Activated T-cell treated with anti-CD3 and anti-CD28 coated beads, Interleukin-2, amount 50 U/mL, for 72 hours (primary cell): ENCODE data around the gene TBC1D14. TPM values are rescaled to one million over a fixed set of nuclear protein-coding genes. Genes with fewer than 3 reads are reported as not detected.
"Not testable (repeated sequence)": the region's sequence is repeated elsewhere in the genome, so short reads cannot be mapped to it uniquely, and the experiment has no call there.

Experiments
- ATAC-seq, 2 donors: fragments of 150-1000 bp; cut with Tn5 transposase; replicated peaks in 1 of 2; 2 replicates each; pipeline ENCODE4 v1.10.0; 2021; ENCODE audit warnings: moderate library complexity in 2 of 2, mild to moderate bottlenecking in 1 of 2
- DNase-seq, 2 donors: peaks; one replicate each; pipeline ENCODE4 v3.0.0; 2021 to 2022; ENCODE audit warnings: mixed read lengths in 1 of 2
- H3K27ac Mint-ChIP-seq: one replicate; pipeline ENCODE4 v1.8.0; 2022; ENCODE audit warnings: mild to moderate bottlenecking, moderate library complexity, mixed read lengths
- H3K27me3 Mint-ChIP-seq: one replicate; pipeline ENCODE4 v1.8.0; 2022; ENCODE audit warnings: low read depth, mixed read lengths
- H3K36me3 Mint-ChIP-seq, 2 donors: one replicate each; pipeline ENCODE4 v1.8.0; 2022; ENCODE audit warnings: mixed read lengths in 2 of 2, mild to moderate bottlenecking in 1 of 2; ENCODE audit not compliant: insufficient read depth in 2 of 2
- H3K4me1 Mint-ChIP-seq: one replicate; pipeline ENCODE4 v1.8.0; 2022; ENCODE audit warnings: low read depth, mixed read lengths
- H3K4me3 Mint-ChIP-seq, 2 donors: one replicate each; pipeline ENCODE4 v1.8.0; 2022; ENCODE audit warnings: mild to moderate bottlenecking in 2 of 2, mixed read lengths in 2 of 2, moderate library complexity in 2 of 2
- H3K9me3 Mint-ChIP-seq, 2 donors: one replicate each; pipeline ENCODE4 v1.8.0; 2022; ENCODE audit warnings: mixed read lengths in 2 of 2
- total RNA-seq, 2 donors: library from RNA; stranded (reverse); gene quantifications; one replicate each; pipeline ENCODE4 v1.2.3, GENCODE V29; 2022

Gene TBC1D14
- total RNA-seq, 2 donors from 2014 or later = 26.5 to 32.4 TPM

GRCh38 chr4:6907658-6908191 is 1.9 kb upstream of the TBC1D14 start:
- Mint-ChIP-seq H3K4me1 (peaks cover 47% of the 10 kb centered on the region), H3K4me3 (peak overlapping the region; percentile 31 to 85), H3K27ac (no peak overlapping the region), H3K27me3 (peaks cover 11% of the 10 kb centered on the region), H3K36me3 (no peaks in the 10 kb centered on the region), H3K9me3 (no peaks in the 10 kb centered on the region)
- no peak for ATAC-seq
- peak in 1 of 2 donors; percentile 30 for DNase-seq

- H3K27ac Mint-ChIP-seq = peak overlapping the region; percentile 83
- no peaks in the 10 kb centered on the region for H3K9me3 Mint-ChIP-seq
- H3K4me1 Mint-ChIP-seq = peaks cover 52% of the 10 kb centered on the region
- H3K4me3 Mint-ChIP-seq = peak overlapping the region; percentile 85 to 97
- DNase-seq (no peak), ATAC-seq (no peak)
- peaks cover 11% of the 10 kb centered on the region for H3K27me3 Mint-ChIP-seq
- no peaks in the 10 kb centered on the region for H3K36me3 Mint-ChIP-seq
Measured at GRCh38 chr4:6908432-6909112, 1.1 kb upstream of the TBC1D14 start.

- Mint-ChIP-seq H3K4me1 (peaks cover 52% of the 10 kb centered on the region), H3K27ac (no peak overlapping the region), H3K27me3 (peaks cover 11% of the 10 kb centered on the region), H3K36me3 (no peaks in the 10 kb centered on the region), H3K4me3 (peak overlapping the region; percentile 96 to 97), H3K9me3 (no peaks in the 10 kb centered on the region)
- ATAC-seq = peak; percentile 44 to 52
- peak; percentile 51 to 66 for DNase-seq
Measured at GRCh38 chr4:6909970-6910339, 329 bp downstream of the TBC1D14 start.

- ATAC-seq = no peak
- no peaks in the 10 kb centered on the region for H3K36me3 Mint-ChIP-seq
- peaks cover 56% of the 10 kb centered on the region for H3K4me1 Mint-ChIP-seq
- H3K4me3 Mint-ChIP-seq = peak overlapping the region; percentile 96 to 97
- peaks cover 11% of the 10 kb centered on the region for H3K27me3 Mint-ChIP-seq
- DNase-seq = peak in 1 of 2 donors; percentile 23
- H3K9me3 Mint-ChIP-seq = no peaks in the 10 kb centered on the region
- H3K27ac Mint-ChIP-seq = peak overlapping the region; percentile 82
Measured at GRCh38 chr4:6910340-6910959, 824 bp downstream of the TBC1D14 start.

GRCh38 chr4:6910960-6911874 is 1.6 kb downstream of the TBC1D14 start:
- Mint-ChIP-seq H3K36me3 (no peaks in the 10 kb centered on the region), H3K9me3 (no peaks in the 10 kb centered on the region), H3K4me1 (peaks cover 64% of the 10 kb centered on the region), H3K4me3 (peak overlapping the region; percentile 96 to 97), H3K27me3 (peaks cover 11% of the 10 kb centered on the region), H3K27ac (peak overlapping the region; percentile 82)
- ATAC-seq (no peak), DNase-seq (no peak)

- not testable (repeated sequence) for DNase-seq, H3K36me3 Mint-ChIP-seq, H3K27ac Mint-ChIP-seq, H3K9me3 Mint-ChIP-seq, ATAC-seq
- Mint-ChIP-seq H3K4me1 (peaks cover 71% of the 10 kb centered on the region), H3K27me3 (peaks cover 10% of the 10 kb centered on the region), H3K4me3 (peak overlapping the region; percentile 96 to 97)
Measured at GRCh38 chr4:6911917-6912316, 2.3 kb downstream of the TBC1D14 start.

GRCh38 chr4:6912441-6912840 is 2.8 kb downstream of the TBC1D14 start:
- H3K27ac Mint-ChIP-seq = peak overlapping the region; percentile 3
- peaks cover 5% of the 10 kb centered on the region for H3K27me3 Mint-ChIP-seq
- no peaks in the 10 kb centered on the region for H3K36me3 Mint-ChIP-seq
- H3K9me3 Mint-ChIP-seq = no peaks in the 10 kb centered on the region
- peaks cover 74% of the 10 kb centered on the region for H3K4me1 Mint-ChIP-seq
- no peak for DNase-seq
- ATAC-seq = no peak
- H3K4me3 Mint-ChIP-seq = peak overlapping the region; percentile 21 to 40

- ATAC-seq (no peak), DNase-seq (no peak)
- Mint-ChIP-seq H3K4me3 (no peak overlapping the region), H3K9me3 (no peaks in the 10 kb centered on the region), H3K27ac (no peak overlapping the region), H3K27me3 (no peaks in the 10 kb centered on the region), H3K4me1 (peaks cover 74% of the 10 kb centered on the region), H3K36me3 (no peaks in the 10 kb centered on the region)
Measured at GRCh38 chr4:6913350-6913905, 3.8 kb downstream of the TBC1D14 start.

GRCh38 chr4:6914448-6914847 is 4.8 kb downstream of the TBC1D14 start:
- H3K27me3 Mint-ChIP-seq = no peaks in the 10 kb centered on the region
- no peak overlapping the region for H3K4me3 Mint-ChIP-seq
- H3K4me1 Mint-ChIP-seq = peaks cover 77% of the 10 kb centered on the region
- no peak for ATAC-seq
- peak overlapping the region; percentile 8 for H3K27ac Mint-ChIP-seq
- H3K36me3 Mint-ChIP-seq = peaks cover 0 to 2% of the 10 kb centered on the region in 2 donors
- no peak for DNase-seq
- no peaks in the 10 kb centered on the region for H3K9me3 Mint-ChIP-seq

- no peak for ATAC-seq
- H3K4me3 Mint-ChIP-seq = no peak overlapping the region
- no peak overlapping the region for H3K27ac Mint-ChIP-seq
- H3K36me3 Mint-ChIP-seq = peaks cover 0 to 2% of the 10 kb centered on the region in 2 donors
- H3K27me3 Mint-ChIP-seq = no peaks in the 10 kb centered on the region
- DNase-seq = no peak
- no peaks in the 10 kb centered on the region for H3K9me3 Mint-ChIP-seq
- H3K4me1 Mint-ChIP-seq = peaks cover 83% of the 10 kb centered on the region
Measured at GRCh38 chr4:6915041-6916005, 5.7 kb downstream of the TBC1D14 start.

GRCh38 chr4:6916069-6916586 is 6.5 kb downstream of the TBC1D14 start:
- Mint-ChIP-seq H3K9me3 (no peaks in the 10 kb centered on the region), H3K4me3 (peak overlapping the region; percentile 64 to 87), H3K36me3 (peaks cover 0 to 2% of the 10 kb centered on the region in 2 donors), H3K27me3 (no peaks in the 10 kb centered on the region), H3K27ac (peak overlapping the region; percentile 90), H3K4me1 (peaks cover 82% of the 10 kb centered on the region)
- ATAC-seq (no peak), DNase-seq (no peak)
